NCI-H2196 (cell line): Measurements from ENCODE around the gene GULP1.
"Not testable (repeated sequence)": the region's sequence is repeated elsewhere in the genome, so short reads cannot be mapped to it uniquely, and the experiment has no call there.

Experiments used
- DNase-seq: peaks from one replicate; lab custom pipeline; 2025; ENCODE audit not compliant: unreplicated experiment; lab: John Stamatoyannopoulos, UW

The GULP1 gene

GRCh38 chr2:188588235-188588634, 296.6 kb downstream of the GULP1 start:
- DNase-seq, result no peak

GRCh38 chr2:188596054-188596453, 304.4 kb downstream of the GULP1 start:
- DNase-seq, result no peak

GRCh38 chr2:188598551-188598950, 306.9 kb downstream of the GULP1 start:
- DNase-seq, result no peak

- DNase-seq, result no peak
These were observed 307.5 kb downstream of the GULP1 start for GRCh38 chr2:188599140-188599539.

GRCh38 chr2:188600536-188601210, 309.0 kb downstream of the GULP1 start:
- DNase-seq, result no peak

GRCh38 chr2:188601391-188601790, 309.7 kb downstream of the GULP1 start:
- no peak for DNase-seq

- no peak for DNase-seq
These were observed 310.3 kb downstream of the GULP1 start for GRCh38 chr2:188601927-188602326.

- DNase-seq, result no peak
These were observed 312.9 kb downstream of the GULP1 start for GRCh38 chr2:188604579-188604978.

GRCh38 chr2:188605609-188606584, 314.2 kb downstream of the GULP1 start:
- DNase-seq, result not testable (repeated sequence)

GRCh38 chr2:188606596-188606995, 314.9 kb downstream of the GULP1 start:
- DNase-seq, result not testable (repeated sequence)

- DNase-seq, result no peak
These were observed 315.8 kb downstream of the GULP1 start for GRCh38 chr2:188607501-188607900.

GRCh38 chr2:188609321-188610049, 317.8 kb downstream of the GULP1 start:
- no peak for DNase-seq

GRCh38 chr2:188610050-188610444, 318.4 kb downstream of the GULP1 start:
- DNase-seq, result no peak

- no peak for DNase-seq
These were observed 319.2 kb downstream of the GULP1 start for GRCh38 chr2:188610827-188611226.

GRCh38 chr2:188619146-188619545, 327.5 kb downstream of the GULP1 start:
- no peak for DNase-seq

- DNase-seq, result no peak
These were observed 329.2 kb downstream of the GULP1 start for GRCh38 chr2:188620916-188621315.

GRCh38 chr2:188622601-188623260, 331.1 kb downstream of the GULP1 start:
- no peak for DNase-seq

- DNase-seq, result no peak
These were observed 332.4 kb downstream of the GULP1 start for GRCh38 chr2:188623995-188624643.

- DNase-seq, result no peak
These were observed 335.8 kb downstream of the GULP1 start for GRCh38 chr2:188627471-188627870.

- DNase-seq, result no peak
These were observed 337.5 kb downstream of the GULP1 start for GRCh38 chr2:188628989-188629752.
